OCI-LY3 (cell line): Measurements from ENCODE around the gene MRC2.

Experiments used
- H2AFZ ChIP-seq: fragments of 200-600, 300-600 bp; shearing (Covaris generic); 2 replicates; pipeline ENCODE4 v1.6.0; 2014; ENCODE audit warnings: antibody characterized with exemption, low read depth, low read length
- H3K27ac ChIP-seq: fragments of 200-600, 300-600 bp; sonication (generic); 2 replicates; pipeline ENCODE4 v1.5.1; 2014; ENCODE audit warnings: mild to moderate bottlenecking, low read length, moderate library complexity, mixed read lengths
- H3K27me3 ChIP-seq: fragments of 200-600, 300-600 bp; sonication (generic); 2 replicates; pipeline ENCODE4 v1.6.1; 2014; ENCODE audit warnings: low read depth, low read length, mixed read lengths
- H3K36me3 ChIP-seq: fragments of 200-600, 300-600 bp; sonication (generic); replicated peaks from 2 replicates; pipeline ENCODE3; 2014; ENCODE audit warnings: low read depth, low read length, mixed read lengths
- H3K4me1 ChIP-seq: fragments of 300-600, 200-600 bp; sonication (generic); 2 replicates; pipeline ENCODE4 v1.6.1; 2014; ENCODE audit warnings: low read length, mixed read lengths
- H3K4me2 ChIP-seq: fragments of 200-600, 300-600 bp; sonication (generic); 2 replicates; pipeline ENCODE4 v1.6.1; 2014; ENCODE audit warnings: low read length, mixed read lengths
- H3K4me3 ChIP-seq: fragments of 300-600, 200-600 bp; sonication (generic); 2 replicates; pipeline ENCODE4 v1.5.1; 2014; ENCODE audit warnings: antibody characterized with exemption, mild to moderate bottlenecking, low read length, moderate library complexity
- H3K79me2 ChIP-seq: fragments of 300-600, 200-600 bp; shearing (Covaris generic); 2 replicates; pipeline ENCODE4 v1.6.1; 2014; ENCODE audit warnings: mild to moderate bottlenecking, low read length, mixed read lengths
- H3K9ac ChIP-seq: fragments of 300-600, 200-600 bp; shearing (Covaris generic); 2 replicates; pipeline ENCODE4 v1.6.0; 2014; ENCODE audit warnings: mild to moderate bottlenecking, low read length, moderate library complexity
- H3K9me3 ChIP-seq: fragments of 200-600, 300-600 bp; shearing (Covaris generic); 2 replicates; pipeline ENCODE4 v1.6.1; 2014; ENCODE audit warnings: low read length, mixed read lengths; ENCODE audit not compliant: insufficient read depth
- H4K20me1 ChIP-seq: fragments of 200-600, 300-600 bp; sonication (generic); 2 replicates; pipeline ENCODE4 v1.6.1; 2016; ENCODE audit warnings: low read length, mixed read lengths; ENCODE audit not compliant: insufficient read depth
- CTCF ChIP-seq: fragments of 200-600, 300-600 bp; sonication (generic); IDR thresholded peaks from 2 replicates; pipeline ENCODE4 v1.5.1; 2014; ENCODE audit warnings: antibody characterized with exemption, low read length, low read depth
- EZH2phosphoT487 ChIP-seq: fragments of 200-600 bp; shearing (Covaris generic); IDR thresholded peaks from 2 replicates; pipeline ENCODE4 v1.6.1; 2018; ENCODE audit warnings: antibody characterized with exemption, mixed run types, low read depth

Gene MRC2

GRCh38 chr17:62627219-62627903 lies at the start of gene MRC2:
Gene MRC2, plus strand, starts transcription at chr17:62627670. Its CDS starts 133 bp downstream, at chr17:62627803.
- H2AFZ ChIP-seq, result peak within 1 kb of the TSS; percentile 26; the same call in 1 of the 2 replicates
- peak within 1 kb of the TSS; percentile 78 for H3K4me2 ChIP-seq
- H4K20me1 ChIP-seq, result peaks cover 29% of the 10 kb centered on the region
- TF ChIP-seq EZH2phosphoT487 (no peak), CTCF (no peak)
- peaks cover 38% of the 10 kb centered on the region for H3K79me2 ChIP-seq
- H3K9ac ChIP-seq, result peak within 1 kb of the TSS; percentile 79
- H3K27me3 ChIP-seq, result no peaks in the 10 kb centered on the region
- peak within 1 kb of the TSS; percentile 82 for H3K4me3 ChIP-seq
- H3K4me1 ChIP-seq, result peaks cover 12% of the 10 kb centered on the region
- H3K36me3 ChIP-seq, result peaks cover 8% of the 10 kb centered on the region
- H3K9me3 ChIP-seq, result no peaks in the 10 kb centered on the region
- H3K27ac ChIP-seq, result peak within 1 kb of the TSS; percentile 51

GRCh38 chr17:62578757-62579487 lies 48.5 kb upstream of the MRC2 start:
- TF ChIP-seq CTCF (no peak), EZH2phosphoT487 (no peak)

GRCh38 chr17:62580947-62581346 lies 46.5 kb upstream of the MRC2 start:
- H4K20me1 ChIP-seq, result no peaks in the 10 kb centered on the region
- no peaks in the 10 kb centered on the region for H3K9me3 ChIP-seq
- H3K4me1 ChIP-seq, result no peaks in the 10 kb centered on the region
- H3K36me3 ChIP-seq, result peaks cover 20% of the 10 kb centered on the region
- no peak overlapping the region for H3K27ac ChIP-seq
- H2AFZ ChIP-seq, result no peak overlapping the region
- H3K27me3 ChIP-seq, result no peaks in the 10 kb centered on the region
- TF ChIP-seq EZH2phosphoT487 (no peak), CTCF (no peak)
- H3K4me2 ChIP-seq, result no peak overlapping the region
- no peak overlapping the region for H3K9ac ChIP-seq
- H3K79me2 ChIP-seq, result no peaks in the 10 kb centered on the region
- H3K4me3 ChIP-seq, result no peak overlapping the region

More at GRCh38 chr17:62578757-62579487, 48.5 kb upstream of the MRC2 start:
- Histone ChIP-seq H3K27ac (no peak overlapping the region), H3K4me3 (no peak overlapping the region), H3K27me3 (no peaks in the 10 kb centered on the region), H3K4me2 (no peak overlapping the region), H3K79me2 (no peaks in the 10 kb centered on the region), H2AFZ (no peak overlapping the region), H3K4me1 (no peaks in the 10 kb centered on the region), H3K9ac (no peak overlapping the region), H4K20me1 (no peaks in the 10 kb centered on the region), H3K36me3 (peaks cover 17% of the 10 kb centered on the region), H3K9me3 (no peaks in the 10 kb centered on the region)

GRCh38 chr17:62581764-62582163 lies 45.7 kb upstream of the MRC2 start:
- no peaks in the 10 kb centered on the region for H4K20me1 ChIP-seq
- no peak overlapping the region for H3K27ac ChIP-seq
- no peaks in the 10 kb centered on the region for H3K9me3 ChIP-seq
- H2AFZ ChIP-seq, result no peak overlapping the region
- H3K4me1 ChIP-seq, result no peaks in the 10 kb centered on the region
- no peaks in the 10 kb centered on the region for H3K27me3 ChIP-seq
- no peak overlapping the region for H3K4me3 ChIP-seq
- H3K4me2 ChIP-seq, result no peak overlapping the region
- no peak for TF ChIP-seq CTCF
- TF ChIP-seq EZH2phosphoT487, result no peak
- H3K9ac ChIP-seq, result no peak overlapping the region
- peaks cover 17% of the 10 kb centered on the region for H3K36me3 ChIP-seq
- no peaks in the 10 kb centered on the region for H3K79me2 ChIP-seq
